K562 (cell line): ENCODE data around the gene FAM117A. TPM values are rescaled to one million over a fixed set of nuclear protein-coding genes. Genes with fewer than 3 reads are reported as not detected.

Source experiments
- FOXJ3 ChIP-seq: sonication (generic); formaldehyde crosslinking; IDR thresholded peaks from 2 replicates; pipeline ENCODE4 v1.4.0; 2020; ENCODE audit warnings: mild to moderate bottlenecking, missing genetic modification reagents
- FOXP1 ChIP-seq: sonication (generic); formaldehyde crosslinking; IDR thresholded peaks from 2 replicates; pipeline ENCODE4 v1.8.0; 2022; ENCODE audit warnings: mild to moderate bottlenecking, missing genetic modification reagents
- GTF2A2 ChIP-seq: IDR thresholded peaks from 2 replicates; pipeline ENCODE4 v1.6.1; 2016; ENCODE audit warnings: mild to moderate bottlenecking, missing genetic modification characterization, missing compliant biosample characterization
- HNRNPLL ChIP-seq: fragments of 200-400 bp; formaldehyde crosslinking; IDR thresholded peaks from 2 replicates; pipeline ENCODE4 v1.6.1; 2017; ENCODE audit warnings: low read length, low read depth, mild to moderate bottlenecking; ENCODE audit not compliant: poor library complexity, severe bottlenecking
- IRF2 ChIP-seq: sonication (generic); formaldehyde crosslinking; IDR thresholded peaks from 2 replicates; pipeline ENCODE4 v1.8.1; 2022; ENCODE audit warnings: mild to moderate bottlenecking, missing genetic modification reagents
- IRF9 ChIP-seq: fragments of 450-650 bp; IDR thresholded peaks from 2 replicates; pipeline ENCODE4 v1.6.1; 2016; ENCODE audit warnings: missing biosample characterization, missing genetic modification characterization
- JUNB ChIP-seq: fragments of 450-650 bp; formaldehyde crosslinking; conservative IDR thresholded peaks from 2 replicates; pipeline ENCODE4 v1.4.0; 2020; ENCODE audit warnings: mild to moderate bottlenecking
- MLX ChIP-seq, 2 experiments: fragments of 450-650 bp in 1 of 2; sonication (generic) in 1 of 2; formaldehyde crosslinking; conservative IDR thresholded peaks; 2 replicates each; pipeline versions ENCODE4 v1.4.0 to v1.8.1; 2020 to 2022; ENCODE audit warnings: mild to moderate bottlenecking in 1 of 2, missing genetic modification reagents in 1 of 2
- RAD51 ChIP-seq: fragments of 450-650 bp; IDR thresholded peaks from 2 replicates; pipeline ENCODE4 v1.7.1; 2016; ENCODE audit warnings: low read depth, mild to moderate bottlenecking, borderline replicate concordance
- SMARCB1 ChIP-seq: IDR thresholded peaks from 2 replicates; pipeline ENCODE4 v1.6.1; 2011; ENCODE audit warnings: improper control_type of control experiment, low read depth; ENCODE audit not compliant: insufficient read length
- SRF ChIP-seq, 2 experiments: fragments of 250-450, 450-650 bp in 1 of 2; sonication (Bioruptor Pico) in 1 of 2; sonication (generic) in 1 of 2; formaldehyde crosslinking; IDR thresholded peaks; 2 replicates each; pipeline versions ENCODE4 v1.5.0 to v1.5.1; 2020 to 2022; ENCODE audit warnings: mild to moderate bottlenecking in 1 of 2, missing genetic modification reagents in 1 of 2
- TCF7L2 ChIP-seq: fragments of 150-350 bp; IDR thresholded peaks from 2 replicates; pipeline ENCODE4 v1.6.1; 2016; ENCODE audit warnings: low read depth, mild to moderate bottlenecking, low read length, moderate library complexity
- TEAD2 ChIP-seq: fragments of 450-650 bp; IDR thresholded peaks from 2 replicates; pipeline ENCODE4 v1.6.1; 2016; ENCODE audit warnings: missing genetic modification characterization, control low read depth, missing compliant biosample characterization
- U2AF1 ChIP-seq: fragments of 200-400 bp; formaldehyde crosslinking; optimal IDR thresholded peaks from 2 replicates; pipeline ENCODE3; 2017; ENCODE audit warnings: mild to moderate bottlenecking, low read depth, low read length, moderate library complexity
- ZBTB1 ChIP-seq: sonication (generic); formaldehyde crosslinking; IDR thresholded peaks from 2 replicates; pipeline ENCODE4 v1.8.1; 2023; ENCODE audit warnings: missing genetic modification reagents, low read depth, mild to moderate bottlenecking, borderline replicate concordance
- ZNF408 ChIP-seq: fragments of 250-450 bp; sonication (Bioruptor Pico); IDR thresholded peaks from 2 replicates; pipeline ENCODE4 v1.4.0; 2020; ENCODE audit warnings: low read depth, mild to moderate bottlenecking, moderate library complexity
- polyA plus RNA-seq, 8 experiments: library from polyadenylated mRNA; depleted of rRNA in 4 of 8; stranded (reverse) in 5 of 8; unstranded in 3 of 8; fragments of >200 nt; fragmentation: Nextera tagmentation in 2 of 8; fragmentation: Illumina TruSeq in 1 of 8; extraction: Ambion mirVana in 2 of 8; extraction: Trizol in 1 of 8; gene quantifications; 2 replicates each; pipeline versions ENCODE4 v1.2.1 to v1.2.3, GENCODE V29; 2011 to 2014; ENCODE audit warnings: inconsistent platforms in 1 of 8, missing spikeins in 1 of 8
- total RNA-seq, 7 experiments: library from RNA; depleted of rRNA in 6 of 7; stranded (reverse); fragments of >200 nt in 6 of 7; fragmentation: Illumina TruSeq in 2 of 7; extraction: Trizol in 2 of 7; gene quantifications; 2 replicates each; pipeline versions ENCODE4 v1.2.1 to v1.2.3, GENCODE V29; 2011 to 2021; ENCODE audit warnings: low replicate concordance in 1 of 7
- TF ChIP-seq, protein P1 (sequence below): fragments of 250-450 bp; sonication (Bioruptor Pico); IDR thresholded peaks from 2 replicates; pipeline ENCODE4 v1.8.0; 2022; ENCODE audit warnings: moderate library complexity, mild to moderate bottlenecking, inconsistent platforms
- TF ChIP-seq, protein P2 (sequence below): IDR thresholded peaks from 2 replicates; pipeline ENCODE4 v1.6.1; 2011; ENCODE audit warnings: borderline replicate concordance, low read depth, mild to moderate bottlenecking, moderate library complexity, low read length; ENCODE audit not compliant: insufficient read depth, poor library complexity, severe bottlenecking
- TF ChIP-seq, protein P3 (sequence below): sonication (generic); formaldehyde crosslinking; IDR thresholded peaks from 2 replicates; pipeline ENCODE4 v1.8.1; 2023; ENCODE audit warnings: mild to moderate bottlenecking, missing genetic modification reagents

The FAM117A gene
- total and polyA plus RNA-seq, 9 of the 15 experiments (the other 6 are each of a cell fraction or from before 2014, with no cell fraction given) = 3.1 to 79.7 (median 36.6) TPM

DNA sequence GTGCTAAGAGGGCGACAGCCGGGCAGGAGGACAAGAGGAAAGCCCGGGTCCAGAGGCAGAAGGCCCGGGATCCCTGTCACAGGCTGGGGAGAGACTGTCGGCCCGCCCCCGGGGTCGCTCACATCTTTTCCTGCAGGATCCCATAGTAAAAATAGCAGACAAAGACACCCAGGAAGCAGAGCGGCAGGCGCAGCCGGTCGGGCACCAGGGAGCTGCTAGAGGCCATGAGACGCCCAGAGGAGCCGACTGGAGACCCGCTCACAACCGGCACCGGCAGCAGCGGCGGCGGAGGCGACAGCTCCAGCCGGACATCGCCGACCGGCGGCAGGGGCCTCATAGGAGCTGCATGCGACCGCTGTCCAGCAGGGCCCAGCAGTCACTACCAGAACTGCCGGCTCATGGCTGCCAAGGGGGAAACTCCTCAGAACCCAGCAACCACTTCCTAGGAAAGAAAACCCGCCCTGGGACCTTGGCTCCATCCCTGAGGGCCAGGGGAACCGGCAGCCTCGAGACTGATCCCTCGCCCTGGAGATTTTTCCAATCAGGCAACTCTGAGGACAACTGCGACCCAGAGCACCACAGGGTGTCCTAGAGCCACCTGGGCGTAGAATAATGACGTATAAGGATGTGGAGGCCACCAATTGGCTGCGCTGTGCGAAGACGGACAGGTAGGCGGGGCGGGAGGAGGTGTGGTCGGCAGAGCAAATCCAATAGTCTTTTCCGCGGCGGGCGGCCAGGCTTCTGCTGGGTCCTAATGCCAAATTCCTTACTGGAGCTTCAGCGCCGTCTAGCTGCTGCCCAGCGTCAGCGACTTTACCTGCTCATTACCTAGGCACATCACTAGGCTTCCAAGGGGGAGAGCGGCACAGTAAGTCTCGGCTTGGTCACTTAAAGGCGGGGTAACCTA is 56.1 kb downstream of the FAM117A start, which contains the start of gene SLC35B1 (continued):
- TF ChIP-seq, protein P1, sequence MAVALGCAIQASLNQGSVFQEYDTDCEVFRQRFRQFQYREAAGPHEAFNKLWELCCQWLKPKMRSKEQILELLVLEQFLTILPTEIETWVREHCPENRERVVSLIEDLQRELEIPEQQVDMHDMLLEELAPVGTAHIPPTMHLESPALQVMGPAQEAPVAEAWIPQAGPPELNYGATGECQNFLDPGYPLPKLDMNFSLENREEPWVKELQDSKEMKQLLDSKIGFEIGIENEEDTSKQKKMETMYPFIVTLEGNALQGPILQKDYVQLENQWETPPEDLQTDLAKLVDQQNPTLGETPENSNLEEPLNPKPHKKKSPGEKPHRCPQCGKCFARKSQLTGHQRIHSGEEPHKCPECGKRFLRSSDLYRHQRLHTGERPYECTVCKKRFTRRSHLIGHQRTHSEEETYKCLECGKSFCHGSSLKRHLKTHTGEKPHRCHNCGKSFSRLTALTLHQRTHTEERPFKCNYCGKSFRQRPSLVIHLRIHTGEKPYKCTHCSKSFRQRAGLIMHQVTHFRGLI (CRISPR knock-in tag) = no peak
- no peak for TF ChIP-seq MLX (CRISPR knock-in tag; conservative IDR thresholded peaks at IDR 0.05)
- TF ChIP-seq GTF2A2 (tag) = no peak
- TF ChIP-seq SRF (CRISPR knock-in tag; IDR thresholded peaks at IDR 0.05) = peak in 1 of 2 experiments; percentile 30; a peak in 1 of 4 replicates
- no peak for TF ChIP-seq RAD51
- no peak for TF ChIP-seq TCF7L2
- TF ChIP-seq JUNB = no peak
- no peak for TF ChIP-seq FOXJ3 (CRISPR knock-in tag)
- TF ChIP-seq HNRNPLL = no peak
- peak; percentile 75; the same call in 1 of the 2 replicates for TF ChIP-seq TEAD2 (tag)
- TF ChIP-seq, protein P2, sequence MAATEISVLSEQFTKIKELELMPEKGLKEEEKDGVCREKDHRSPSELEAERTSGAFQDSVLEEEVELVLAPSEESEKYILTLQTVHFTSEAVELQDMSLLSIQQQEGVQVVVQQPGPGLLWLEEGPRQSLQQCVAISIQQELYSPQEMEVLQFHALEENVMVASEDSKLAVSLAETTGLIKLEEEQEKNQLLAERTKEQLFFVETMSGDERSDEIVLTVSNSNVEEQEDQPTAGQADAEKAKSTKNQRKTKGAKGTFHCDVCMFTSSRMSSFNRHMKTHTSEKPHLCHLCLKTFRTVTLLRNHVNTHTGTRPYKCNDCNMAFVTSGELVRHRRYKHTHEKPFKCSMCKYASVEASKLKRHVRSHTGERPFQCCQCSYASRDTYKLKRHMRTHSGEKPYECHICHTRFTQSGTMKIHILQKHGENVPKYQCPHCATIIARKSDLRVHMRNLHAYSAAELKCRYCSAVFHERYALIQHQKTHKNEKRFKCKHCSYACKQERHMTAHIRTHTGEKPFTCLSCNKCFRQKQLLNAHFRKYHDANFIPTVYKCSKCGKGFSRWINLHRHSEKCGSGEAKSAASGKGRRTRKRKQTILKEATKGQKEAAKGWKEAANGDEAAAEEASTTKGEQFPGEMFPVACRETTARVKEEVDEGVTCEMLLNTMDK = peak; percentile 84
- TF ChIP-seq FOXP1 = no peak
- TF ChIP-seq IRF9 (tag) = no peak
- no peak for TF ChIP-seq ZNF408 (CRISPR knock-in tag)
- no peak for TF ChIP-seq IRF2
- TF ChIP-seq ZBTB1 (CRISPR knock-in tag) = no peak; the same call in 1 of the 2 replicates
- TF ChIP-seq, protein P3, sequence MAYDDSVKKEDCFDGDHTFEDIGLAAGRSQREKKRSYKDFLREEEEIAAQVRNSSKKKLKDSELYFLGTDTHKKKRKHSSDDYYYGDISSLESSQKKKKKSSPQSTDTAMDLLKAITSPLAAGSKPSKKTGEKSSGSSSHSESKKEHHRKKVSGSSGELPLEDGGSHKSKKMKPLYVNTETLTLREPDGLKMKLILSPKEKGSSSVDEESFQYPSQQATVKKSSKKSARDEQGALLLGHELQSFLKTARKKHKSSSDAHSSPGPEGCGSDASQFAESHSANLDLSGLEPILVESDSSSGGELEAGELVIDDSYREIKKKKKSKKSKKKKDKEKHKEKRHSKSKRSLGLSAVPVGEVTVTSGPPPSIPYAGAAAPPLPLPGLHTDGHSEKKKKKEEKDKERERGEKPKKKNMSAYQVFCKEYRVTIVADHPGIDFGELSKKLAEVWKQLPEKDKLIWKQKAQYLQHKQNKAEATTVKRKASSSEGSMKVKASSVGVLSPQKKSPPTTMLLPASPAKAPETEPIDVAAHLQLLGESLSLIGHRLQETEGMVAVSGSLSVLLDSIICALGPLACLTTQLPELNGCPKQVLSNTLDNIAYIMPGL (CRISPR knock-in tag) = peak; percentile 19; the same call in 1 of the 2 replicates
- TF ChIP-seq SMARCB1 = no peak
- TF ChIP-seq U2AF1 = no peak
